Vagina (tissue), 2 donors: ENCODE results near the gene PEX13.

Experiments used
- POLR2A ChIP-seq, 2 donors: fragments of 450-650 bp; IDR thresholded peaks; one replicate each; pipeline ENCODE4 v1.6.1; 2017; ENCODE audit warnings: antibody characterized with exemption in 2 of 2, mild to moderate bottlenecking in 2 of 2, moderate library complexity in 2 of 2
- POLR2AphosphoS5 ChIP-seq, 2 donors: sonication (generic); formaldehyde crosslinking; IDR thresholded peaks; one replicate each; pipeline ENCODE4 v1.9.0; 2017; ENCODE audit warnings: antibody characterized with exemption in 2 of 2, mild to moderate bottlenecking in 2 of 2, low read depth in 1 of 2; ENCODE audit not compliant: insufficient read depth in 1 of 2
- TF ChIP-seq, protein P1 (sequence below), 3 experiments: fragments of 450-650 bp in 2 of 3; fragments of 200-600 bp in 1 of 3; sonication (generic) in 1 of 3; IDR thresholded peaks; one replicate each; pipeline ENCODE4 v1.5.1; 2017 to 2019; ENCODE audit warnings: antibody characterized with exemption in 3 of 3, mild to moderate bottlenecking in 2 of 3, moderate library complexity in 2 of 3

GRCh38 chr2:61014763-61015162 lies 2.8 kb upstream of the PEX13 start:
- TF ChIP-seq, protein P1, sequence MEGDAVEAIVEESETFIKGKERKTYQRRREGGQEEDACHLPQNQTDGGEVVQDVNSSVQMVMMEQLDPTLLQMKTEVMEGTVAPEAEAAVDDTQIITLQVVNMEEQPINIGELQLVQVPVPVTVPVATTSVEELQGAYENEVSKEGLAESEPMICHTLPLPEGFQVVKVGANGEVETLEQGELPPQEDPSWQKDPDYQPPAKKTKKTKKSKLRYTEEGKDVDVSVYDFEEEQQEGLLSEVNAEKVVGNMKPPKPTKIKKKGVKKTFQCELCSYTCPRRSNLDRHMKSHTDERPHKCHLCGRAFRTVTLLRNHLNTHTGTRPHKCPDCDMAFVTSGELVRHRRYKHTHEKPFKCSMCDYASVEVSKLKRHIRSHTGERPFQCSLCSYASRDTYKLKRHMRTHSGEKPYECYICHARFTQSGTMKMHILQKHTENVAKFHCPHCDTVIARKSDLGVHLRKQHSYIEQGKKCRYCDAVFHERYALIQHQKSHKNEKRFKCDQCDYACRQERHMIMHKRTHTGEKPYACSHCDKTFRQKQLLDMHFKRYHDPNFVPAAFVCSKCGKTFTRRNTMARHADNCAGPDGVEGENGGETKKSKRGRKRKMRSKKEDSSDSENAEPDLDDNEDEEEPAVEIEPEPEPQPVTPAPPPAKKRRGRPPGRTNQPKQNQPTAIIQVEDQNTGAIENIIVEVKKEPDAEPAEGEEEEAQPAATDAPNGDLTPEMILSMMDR (IDR thresholded peaks at IDR 0.05), result no peak
- TF ChIP-seq POLR2A (IDR thresholded peaks at IDR 0.05), result no peak
- peak in 1 of 2 donors; percentile 62 for TF ChIP-seq POLR2AphosphoS5 (IDR thresholded peaks at IDR 0.05; ENCODE audit: insufficient read depth in 1 of 2, low read depth in 1 of 2)
